ENCODE results near the gene STARD3. TPM values are rescaled to one million over a fixed set of nuclear protein-coding genes. Genes with fewer than 3 reads are reported as not detected.
"Not testable (repeated sequence)": the region's sequence is repeated elsewhere in the genome, so short reads cannot be mapped to it uniquely, and the experiment has no call there.

STARD3 gene
- total and polyA plus RNA-seq, 9 of the 15 experiments (the other 6 are each of a cell fraction or from before 2014, with no cell fraction given): 0.63 to 87.0 (median 46.0) TPM

DNA sequence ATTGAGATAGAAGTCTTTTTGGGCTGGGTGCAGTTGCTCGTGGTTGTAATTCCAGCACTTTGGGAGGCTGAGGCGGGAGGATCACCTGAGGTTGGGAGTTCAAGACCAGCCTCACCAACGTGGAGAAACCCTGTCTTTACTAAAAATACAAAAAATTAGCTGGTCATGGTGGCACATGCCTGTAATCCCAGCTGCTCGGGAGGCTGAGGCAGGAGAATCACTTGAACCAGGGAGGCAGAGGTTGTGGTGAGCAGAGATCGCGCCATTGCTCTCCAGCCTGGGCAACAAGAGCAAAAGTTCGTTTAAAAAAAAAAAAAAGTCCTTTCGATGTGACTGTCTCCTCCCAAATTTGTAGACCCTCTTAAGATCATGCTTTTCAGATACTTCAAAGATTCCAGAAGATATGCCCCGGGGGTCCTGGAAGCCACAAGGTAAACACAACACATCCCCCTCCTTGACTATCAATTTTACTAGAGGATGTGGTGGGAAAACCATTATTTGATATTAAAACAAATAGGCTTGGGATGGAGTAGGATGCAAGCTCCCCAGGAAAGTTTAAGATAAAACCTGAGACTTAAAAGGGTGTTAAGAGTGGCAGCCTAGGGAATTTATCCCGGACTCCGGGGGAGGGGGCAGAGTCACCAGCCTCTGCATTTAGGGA lies 62.3 kb downstream of the STARD3 start:
- CTCF ChIA-PET (ENCODE audit: low intra/inter-chr PET ratio); FAIRE-seq; H3K27me3 ChIP-seq (ENCODE audit: control insufficient read depth in 2 of 2, insufficient read depth in 2 of 2, low read length in 2 of 2); H3K9me1 ChIP-seq (ENCODE audit: control insufficient read depth, insufficient read depth, low read length); H3K9ac ChIP-seq (ENCODE audit: insufficient read depth in 1 of 2, low read depth in 2 of 2, low read length in 2 of 2); ATAC-seq; H2AFZ ChIP-seq (ENCODE audit: low read depth, low read length); H3K9me3 ChIP-seq (replicated peaks; ENCODE audit: control insufficient read depth, insufficient read depth, low read depth, low read length); H3K36me3 ChIP-seq (ENCODE audit: control insufficient read depth, insufficient read depth, low read length); H3K79me2 ChIP-seq (ENCODE audit: control insufficient read depth, insufficient read depth, low read length); DNase-seq (ENCODE audit: extremely low read depth in 1 of 4, low spot score in 3 of 4); H3K4me3 ChIP-seq; H3K27ac ChIP-seq (ENCODE audit: extremely low read depth, low read depth, low read length); BruUV-seq (replicated peaks); H4K20me1 ChIP-seq (replicated peaks; ENCODE audit: control insufficient read depth, insufficient read depth, low read length); in situ Hi-C loops (cut with MboI); intact Hi-C loops (cut with micrococcal nuclease); H3K4me2 ChIP-seq (ENCODE audit: insufficient read depth, low read length): not testable (repeated sequence)
- POLR2A ChIA-PET: interaction anchor here (1.1 to 1.5 kb wide), 2 partner anchors 26 to 81 kb away, joined by 6 to 7 read pairs; no protein-coding TSS in a partner anchor
- peaks cover 0 to 16% of the 10 kb centered on the region in 2 experiments; a peak in 2 of 5 replicates for H3K4me1 ChIP-seq (replicated peaks in 1 of 2; ENCODE audit: control insufficient read depth in 2 of 2, insufficient read depth in 2 of 2, low read length in 2 of 2)
- 28% methylated on average over 11 of the region's 11 CpGs for WGBS (ENCODE audit: insufficient coverage, low coverage, missing lambda C conversion rate)

DNA sequence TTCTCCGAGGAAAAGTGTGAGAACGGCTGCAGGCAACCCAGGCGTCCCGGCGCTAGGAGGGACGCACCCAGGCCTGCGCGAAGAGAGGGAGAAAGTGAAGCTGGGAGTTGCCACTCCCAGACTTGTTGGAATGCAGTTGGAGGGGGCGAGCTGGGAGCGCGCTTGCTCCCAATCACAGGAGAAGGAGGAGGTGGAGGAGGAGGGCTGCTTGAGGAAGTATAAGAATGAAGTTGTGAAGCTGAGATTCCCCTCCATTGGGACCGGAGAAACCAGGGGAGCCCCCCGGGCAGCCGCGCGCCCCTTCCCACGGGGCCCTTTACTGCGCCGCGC lies 62.8 kb downstream of the STARD3 start, which contains the start of gene ERBB2:
ERBB2 (plus strand) TSS at position 247 of the 330 bp plus-strand sequence. CDS start 175 bp downstream, outside the sequence.
- no peak within 1 kb of the TSS for H3K27ac ChIP-seq (ENCODE audit: extremely low read depth, low read depth, low read length)
- intact Hi-C loops (cut with micrococcal nuclease) (no loop called here), in situ Hi-C loops (cut with MboI) (no loop called here)
- H3K36me3 ChIP-seq (ENCODE audit: control insufficient read depth, insufficient read depth, low read length): no peaks in the 10 kb centered on the region; the same call in 2 of the 3 replicates
- CTCF ChIA-PET (ENCODE audit: low intra/inter-chr PET ratio): no interaction called here
- H3K4me2 ChIP-seq (ENCODE audit: insufficient read depth, low read length): no peak within 1 kb of the TSS
- H3K9ac ChIP-seq (ENCODE audit: insufficient read depth in 1 of 2, low read depth in 2 of 2, low read length in 2 of 2): no peak within 1 kb of the TSS
- H3K4me1 ChIP-seq (replicated peaks in 1 of 2; ENCODE audit: control insufficient read depth in 2 of 2, insufficient read depth in 2 of 2, low read length in 2 of 2): peaks cover 0 to 16% of the 10 kb centered on the region in 2 experiments; a peak in 3 of 5 replicates
- no peaks in the 10 kb centered on the region; a peak in 1 of 5 replicates for H3K27me3 ChIP-seq (ENCODE audit: control insufficient read depth in 2 of 2, insufficient read depth in 2 of 2, low read length in 2 of 2)
- no peaks in the 10 kb centered on the region for H3K79me2 ChIP-seq (ENCODE audit: control insufficient read depth, insufficient read depth, low read length)
- H3K4me3 ChIP-seq: no peak within 1 kb of the TSS
- H3K9me1 ChIP-seq (ENCODE audit: control insufficient read depth, insufficient read depth, low read length): no peaks in the 10 kb centered on the region
- no peaks in the 10 kb centered on the region for H3K9me3 ChIP-seq (replicated peaks; ENCODE audit: control insufficient read depth, insufficient read depth, low read depth, low read length)
- no peaks in the 10 kb centered on the region for H4K20me1 ChIP-seq (replicated peaks; ENCODE audit: control insufficient read depth, insufficient read depth, low read length)
- WGBS (ENCODE audit: insufficient coverage, low coverage, missing lambda C conversion rate): 32% methylated on average over 3 of the region's 20 CpGs
- TF ChIP-seq XRCC4 (IDR thresholded peaks at IDR 0.05; ENCODE audit: extremely low read depth, insufficient read depth, insufficient read length) (no peak), DPF2 (IDR thresholded peaks at IDR 0.05) (no peak), NELFE (IDR thresholded peaks at IDR 0.05; ENCODE audit: insufficient read depth, insufficient read length) (no peak), SNIP1 (IDR thresholded peaks at IDR 0.05; ENCODE audit: low read depth) (no peak), MCM2 (IDR thresholded peaks at IDR 0.05; ENCODE audit: low read depth) (no peak), MIER1 (IDR thresholded peaks at IDR 0.05; ENCODE audit: low read depth) (no peak), ZNF444 (CRISPR knock-in tag; IDR thresholded peaks at IDR 0.05) (no peak), L3MBTL2 (IDR thresholded peaks at IDR 0.05) (no peak), ESRRA (IDR thresholded peaks at IDR 0.05; ENCODE audit: borderline replicate concordance, low read depth) (no peak), BRD9 (IDR thresholded peaks at IDR 0.05; ENCODE audit: low read depth, partially characterized antibody) (no peak), GATAD2B (IDR thresholded peaks at IDR 0.05; ENCODE audit: borderline replicate concordance) (no peak), NR3C1 (CRISPR knock-in tag; IDR thresholded peaks at IDR 0.05) (no peak), RFX5 (IDR thresholded peaks at IDR 0.05; ENCODE audit: low read depth, low read length) (no peak)
- TF ChIP-seq, protein P1, sequence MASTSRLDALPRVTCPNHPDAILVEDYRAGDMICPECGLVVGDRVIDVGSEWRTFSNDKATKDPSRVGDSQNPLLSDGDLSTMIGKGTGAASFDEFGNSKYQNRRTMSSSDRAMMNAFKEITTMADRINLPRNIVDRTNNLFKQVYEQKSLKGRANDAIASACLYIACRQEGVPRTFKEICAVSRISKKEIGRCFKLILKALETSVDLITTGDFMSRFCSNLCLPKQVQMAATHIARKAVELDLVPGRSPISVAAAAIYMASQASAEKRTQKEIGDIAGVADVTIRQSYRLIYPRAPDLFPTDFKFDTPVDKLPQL (IDR thresholded peaks at IDR 0.05; ENCODE audit: extremely low read depth, insufficient read length): no peak
- FAIRE-seq (no peak), DNase-seq (ENCODE audit: extremely low read depth in 1 of 4, low spot score in 3 of 4) (no peak), ATAC-seq (no peak)
- POLR2A ChIA-PET: interaction anchor here (0.7 to 1.5 kb wide), 3 partner anchors 25 to 81 kb away, joined by 3 to 7 read pairs (median 6); no protein-coding TSS in a partner anchor
- no TSS peak for BruUV-seq (replicated peaks)
- no peak within 1 kb of the TSS for H2AFZ ChIP-seq (ENCODE audit: low read depth, low read length)
